ENCODE measurements around the gene PTPRN2.
"Not testable (repeated sequence)": the region's sequence is repeated elsewhere in the genome, so short reads cannot be mapped to it uniquely, and the experiment has no call there.

The PTPRN2 gene

GRCh38 chr7:157596471-157596870 lies 991.2 kb downstream of the PTPRN2 start:
- DNase-seq = no peak

GRCh38 chr7:157596026-157596425 lies 991.6 kb downstream of the PTPRN2 start:
- DNase-seq = no peak

GRCh38 chr7:157595086-157595855 lies 992.4 kb downstream of the PTPRN2 start:
- DNase-seq = no peak

- DNase-seq = no peak
Observed at GRCh38 chr7:157594306-157594705, 993.3 kb downstream of the PTPRN2 start.

DNA sequence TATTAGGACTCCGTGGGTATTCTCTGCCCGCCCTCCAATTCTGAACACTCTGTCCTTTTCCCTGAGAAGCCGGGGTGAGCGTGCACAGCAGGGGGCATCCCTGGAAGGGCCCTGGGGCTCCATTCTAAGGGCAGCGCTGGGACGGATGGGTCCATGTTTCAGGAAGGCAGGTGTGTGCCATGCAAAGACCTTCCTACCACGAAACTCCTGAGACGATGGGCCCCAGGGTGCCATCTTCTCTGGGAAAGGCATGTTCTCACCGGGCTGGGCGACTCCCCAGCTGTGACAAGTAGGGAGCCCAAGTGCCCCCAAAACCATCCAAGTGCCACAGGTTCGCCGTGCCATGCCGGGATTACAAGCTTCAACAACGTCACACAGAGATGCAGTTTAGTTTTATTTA lies 994.1 kb downstream of the PTPRN2 start:
- no peak for DNase-seq

GRCh38 chr7:157592636-157593320 lies 994.8 kb downstream of the PTPRN2 start:
- not testable (repeated sequence) for DNase-seq

- no peak for DNase-seq
Observed at GRCh38 chr7:157590526-157590925, 997.1 kb downstream of the PTPRN2 start.

- DNase-seq = no peak
Observed at GRCh38 chr7:157589680-157590079, 997.9 kb downstream of the PTPRN2 start.

DNA sequence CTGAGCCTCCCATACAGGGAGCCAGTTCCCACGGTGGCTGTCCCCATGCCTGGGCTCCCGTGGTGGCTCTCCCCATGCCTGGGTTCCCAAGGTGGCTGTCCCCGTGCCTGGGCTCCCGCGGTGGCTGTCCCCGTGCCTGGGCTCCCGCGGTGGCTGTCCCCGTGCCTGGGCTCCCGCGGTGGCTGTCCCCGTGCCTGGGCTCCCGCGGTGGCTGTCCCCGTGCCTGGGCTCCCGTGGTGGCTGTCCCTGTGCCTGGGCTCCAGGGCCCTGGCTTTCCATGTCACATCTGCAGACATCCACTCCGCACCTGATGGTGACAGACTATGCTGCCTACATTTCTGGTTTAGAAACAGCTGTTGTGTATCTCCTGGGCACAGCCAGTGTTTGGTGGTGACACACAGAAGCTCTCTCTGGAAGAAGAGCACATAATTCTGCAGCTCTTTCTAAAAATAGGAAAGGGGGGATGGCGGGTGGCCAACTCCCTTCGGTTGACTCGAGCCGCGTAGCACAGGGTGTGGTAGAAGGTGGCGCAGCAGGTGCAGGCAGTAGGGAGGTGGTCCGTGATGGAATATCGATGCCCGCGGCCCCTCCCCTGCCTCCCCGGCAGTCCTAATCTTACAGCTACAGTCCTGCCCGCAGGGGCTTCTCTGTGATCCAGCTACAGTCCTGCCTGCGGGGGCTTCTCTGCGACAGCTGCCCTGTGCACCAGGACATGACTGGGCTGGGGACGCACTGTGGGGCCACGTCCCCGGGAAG lies 999.6 kb downstream of the PTPRN2 start:
- DNase-seq = no peak

GRCh38 chr7:157587051-157587804 lies 1000.4 kb downstream of the PTPRN2 start:
- no peak for DNase-seq

GRCh38 chr7:157586426-157586955 lies 1001.1 kb downstream of the PTPRN2 start:
- no peak for DNase-seq

- DNase-seq = peak; percentile 3
Observed at GRCh38 chr7:157585113-157585861, 1002.3 kb downstream of the PTPRN2 start.

DNA sequence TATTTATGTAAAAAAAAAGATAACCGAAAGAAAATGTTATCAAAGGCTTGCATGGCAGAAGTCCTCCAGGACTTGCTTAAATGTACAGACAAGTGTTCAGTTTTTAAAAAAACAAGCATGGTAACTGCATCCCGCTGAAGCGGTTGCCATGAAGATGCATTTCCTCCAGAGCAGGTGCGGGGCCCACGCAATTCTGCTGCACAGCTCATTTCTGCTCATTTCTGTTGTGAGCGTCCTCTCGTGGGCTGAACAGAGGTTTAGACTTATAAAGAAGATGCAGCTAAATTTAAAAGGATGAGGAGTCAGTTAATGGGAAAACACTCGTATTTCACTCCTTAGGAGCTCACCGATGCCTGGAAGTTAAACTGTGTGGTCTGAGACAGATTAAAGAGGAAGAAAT lies 1003.2 kb downstream of the PTPRN2 start:
- DNase-seq = no peak

GRCh38 chr7:157581740-157582139 lies 1005.9 kb downstream of the PTPRN2 start:
- no peak for DNase-seq

GRCh38 chr7:157580324-157580723 lies 1007.3 kb downstream of the PTPRN2 start:
- DNase-seq = no peak

- DNase-seq = no peak
Observed at GRCh38 chr7:157579425-157579824, 1008.2 kb downstream of the PTPRN2 start.

GRCh38 chr7:157577796-157578339 lies 1009.8 kb downstream of the PTPRN2 start:
- DNase-seq = no peak

- DNase-seq = no peak
Observed at GRCh38 chr7:157577061-157577460, 1010.6 kb downstream of the PTPRN2 start.

DNA sequence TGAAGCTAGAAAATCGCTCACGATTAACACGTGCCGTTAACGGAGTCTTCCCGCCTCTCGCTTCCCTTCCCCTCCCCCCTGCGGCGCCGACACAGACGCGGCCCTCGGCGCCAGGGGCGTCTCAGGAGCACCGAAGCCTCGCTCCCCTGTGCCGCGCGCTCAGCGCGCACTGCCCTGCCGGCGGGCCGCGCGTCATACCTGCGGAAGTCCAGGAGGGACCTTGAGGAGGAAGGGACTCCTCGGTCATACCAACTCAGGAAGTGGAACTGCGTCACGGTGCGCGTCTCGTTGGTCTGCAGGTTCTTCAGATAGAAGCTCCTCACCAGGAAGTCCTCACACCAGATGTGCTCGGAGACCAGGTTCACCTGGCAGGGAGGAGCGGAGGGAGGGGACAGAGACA lies 1011.2 kb downstream of the PTPRN2 start:
- DNase-seq = no peak

- no peak for DNase-seq
Observed at GRCh38 chr7:157575777-157576176, 1011.8 kb downstream of the PTPRN2 start.

- DNase-seq = no peak
Observed at GRCh38 chr7:157574914-157575586, 1012.6 kb downstream of the PTPRN2 start.
